Stimulated activated CD8-positive, alpha-beta memory T cell treated with anti-CD3 and anti-CD28 coated beads, Interleukin-4, amount 100 ng/mL, for 4 hours (primary cell): ENCODE data around the gene CXADR.
"Not testable (repeated sequence)": the region's sequence is repeated elsewhere in the genome, so short reads cannot be mapped to it uniquely, and the experiment has no call there.

Experiments used
- DNase-seq, 2 donors: peaks; one replicate each; pipeline ENCODE4 v3.0.0-alpha.2; 2020; ENCODE audit warnings: low read depth in 2 of 2, low spot score in 1 of 2

CXADR gene

GRCh38 chr21:17501107-17502006 is 11.5 kb upstream of the CXADR start:
- no peak for DNase-seq

DNA sequence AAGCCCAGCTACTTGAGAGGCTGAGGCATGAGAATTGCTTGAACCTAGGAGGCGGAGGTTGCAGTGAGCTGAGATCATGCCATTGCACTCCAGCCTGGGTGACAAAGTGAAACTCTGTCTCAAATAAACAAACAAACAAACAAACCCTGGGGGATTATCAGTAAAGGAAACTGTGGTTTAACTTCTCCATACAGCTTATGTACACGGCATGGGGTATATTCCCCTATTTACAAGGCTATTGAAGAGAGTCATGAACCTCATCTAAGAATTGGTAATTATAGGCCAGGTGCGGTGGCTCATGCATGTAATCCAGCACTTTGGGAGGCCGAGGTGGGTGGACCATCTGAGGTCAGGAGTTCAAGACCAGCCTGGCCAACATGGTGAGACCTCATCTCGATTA is 9.9 kb upstream of the CXADR start:
- not testable (repeated sequence) for DNase-seq

GRCh38 chr21:17506951-17507350 is 5.9 kb upstream of the CXADR start:
- DNase-seq = no peak

DNA sequence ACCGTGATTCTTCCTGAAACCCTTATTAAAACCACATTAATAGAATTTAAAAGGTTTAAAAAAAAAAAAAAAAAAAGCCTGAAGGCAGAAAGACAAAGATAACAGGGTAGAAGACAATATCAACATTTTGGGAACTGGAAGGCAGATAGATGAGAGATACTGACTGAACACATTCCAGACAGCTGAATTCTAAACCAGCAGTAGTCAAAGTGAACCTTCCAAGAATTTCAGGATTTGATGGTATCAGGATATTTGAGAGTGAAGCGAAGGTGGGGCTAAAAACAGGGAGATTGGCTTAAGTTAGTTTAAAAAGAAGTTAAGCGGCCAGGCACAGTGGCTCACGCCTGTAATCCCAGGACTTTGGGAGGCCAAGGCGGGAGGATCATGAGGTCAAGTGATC is 5.3 kb upstream of the CXADR start:
- no peak for DNase-seq

- no peak for DNase-seq
Observed at GRCh38 chr21:17513214-17514123, 626 bp downstream of the CXADR start.

- DNase-seq = no peak
Observed at GRCh38 chr21:17514124-17514845, 1.4 kb downstream of the CXADR start.

DNA sequence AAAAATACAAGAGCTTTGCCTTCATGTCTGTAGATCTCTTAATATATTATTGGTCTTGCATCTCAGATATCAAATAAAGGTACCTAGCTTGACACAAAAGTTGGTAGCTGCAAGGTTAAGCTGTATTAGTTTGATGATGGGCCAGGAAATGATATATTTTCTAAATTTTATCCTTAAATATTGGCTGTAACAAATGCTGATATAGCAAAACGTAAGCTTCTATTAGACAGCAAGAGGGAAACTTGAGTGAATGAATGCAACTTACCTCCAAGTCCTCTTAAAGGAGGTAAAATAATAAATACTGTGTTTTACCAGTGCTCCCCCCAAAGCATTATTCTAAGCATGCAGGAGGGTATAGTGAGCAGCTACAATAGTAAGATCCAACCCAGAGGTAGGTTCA is 4.2 kb downstream of the CXADR start:
- not testable (repeated sequence) for DNase-seq

GRCh38 chr21:17519208-17519738 is 6.4 kb downstream of the CXADR start:
- DNase-seq = no peak

DNA sequence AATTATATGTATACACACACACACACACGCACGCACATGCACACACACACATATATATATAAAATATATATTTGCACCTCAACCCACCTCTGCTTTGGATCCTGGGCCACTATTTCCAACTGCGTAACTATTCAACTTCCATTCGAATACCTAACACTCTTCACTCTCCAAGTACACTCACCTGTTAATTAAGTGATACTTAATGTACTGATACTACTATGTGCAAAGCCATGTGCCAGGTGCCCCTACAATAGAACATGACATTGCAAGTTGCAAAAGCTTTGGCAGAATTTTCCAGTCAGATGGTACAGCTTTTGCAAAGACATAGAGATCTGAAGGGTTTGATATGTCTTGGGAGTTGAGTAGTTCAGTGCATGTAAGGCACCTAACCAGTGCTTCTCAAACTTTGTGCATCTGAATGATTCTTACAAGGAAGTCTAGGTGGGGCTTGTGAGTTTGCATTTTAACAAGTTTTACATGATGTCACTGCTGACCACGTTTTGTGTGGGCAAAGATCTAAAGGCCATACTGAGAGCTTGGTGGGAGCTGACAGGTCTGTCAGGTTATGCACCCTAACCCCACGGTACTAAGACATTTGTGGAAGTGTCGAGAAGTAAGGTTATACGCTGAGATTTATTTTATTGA is 7.2 kb downstream of the CXADR start:
- no peak for DNase-seq

DNA sequence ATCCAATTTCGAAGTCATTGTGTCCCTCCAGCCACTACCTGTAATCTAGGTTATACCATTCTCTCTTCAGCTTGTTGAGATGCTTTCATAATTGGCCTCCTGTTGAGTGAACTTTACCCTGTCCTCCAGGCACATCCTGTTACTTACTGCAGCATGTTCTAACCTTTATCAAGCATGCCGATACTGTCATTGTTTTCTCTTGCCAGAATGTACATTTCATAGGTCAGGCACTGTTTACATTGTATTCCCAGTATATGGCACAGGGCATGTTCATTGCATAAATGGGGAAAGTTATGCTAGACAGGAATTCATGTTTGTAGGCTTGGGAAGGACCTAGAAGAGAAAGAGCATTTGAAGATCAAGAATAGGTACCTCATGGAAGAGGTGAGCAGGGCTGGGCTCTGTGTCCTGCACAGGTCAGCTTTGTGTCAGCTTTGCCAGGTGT is 10.2 kb downstream of the CXADR start:
- DNase-seq = no peak

- not testable (repeated sequence) for DNase-seq
Observed at GRCh38 chr21:17523979-17524494, 11.2 kb downstream of the CXADR start.

DNA sequence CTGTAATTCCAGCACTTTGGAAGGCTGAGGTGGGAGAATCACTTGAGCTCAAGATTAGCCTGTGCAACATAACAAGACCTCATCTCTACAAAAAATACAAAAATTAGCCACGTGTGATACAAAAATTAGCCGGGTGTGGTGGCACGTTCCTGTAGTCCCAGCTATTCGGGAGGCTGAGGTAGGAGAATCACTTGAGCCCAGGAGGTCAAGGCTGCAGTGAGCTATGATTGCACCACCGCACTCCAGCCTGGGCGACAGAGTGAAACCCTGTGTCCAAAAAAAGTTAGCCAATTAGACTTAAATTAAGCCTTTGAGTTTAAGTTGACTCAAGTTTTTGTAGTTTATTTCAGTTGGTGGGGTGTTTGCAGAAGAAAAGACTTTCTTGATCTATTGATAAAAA is 11.8 kb downstream of the CXADR start:
- DNase-seq = no peak

GRCh38 chr21:17526776-17527175 is 13.9 kb downstream of the CXADR start:
- no peak for DNase-seq

DNA sequence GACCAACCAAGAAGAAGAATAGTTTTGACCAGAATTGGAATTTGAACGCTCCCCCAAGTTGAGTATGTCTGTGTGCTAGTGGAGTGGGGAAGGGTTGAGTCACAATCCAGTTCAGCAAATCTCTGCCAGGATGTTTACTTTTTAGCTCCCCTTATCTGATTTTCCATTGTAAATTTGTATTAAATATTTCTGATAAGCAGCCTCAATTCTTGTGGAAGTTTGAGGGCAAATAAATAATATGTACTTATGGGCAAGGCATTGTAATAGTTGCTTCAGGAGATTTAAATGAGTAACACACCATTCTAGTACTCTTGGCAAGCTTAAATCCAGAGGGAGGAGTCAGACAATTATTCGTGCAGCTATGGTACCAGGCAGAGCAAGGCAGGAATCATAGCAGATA is 14.4 kb downstream of the CXADR start:
- DNase-seq = no peak

DNA sequence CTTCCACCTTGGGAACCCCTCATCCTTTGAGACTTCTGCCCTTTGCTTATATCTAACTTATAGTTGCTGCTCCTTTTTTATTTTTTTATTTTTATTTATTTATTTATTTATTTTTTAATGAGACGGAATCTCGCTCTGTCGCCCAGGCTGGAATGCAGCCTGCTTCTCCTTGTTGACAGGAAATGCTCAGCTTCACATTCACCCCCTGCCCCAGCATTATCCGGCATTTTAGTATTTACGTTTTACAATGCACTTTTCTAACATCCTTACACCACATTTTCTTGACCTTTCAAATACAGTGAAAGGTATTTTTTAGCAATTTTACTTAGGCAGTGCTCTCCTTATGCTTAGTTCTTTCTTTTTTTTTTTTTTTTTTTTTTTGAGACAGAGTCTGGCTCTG is 14.9 kb downstream of the CXADR start:
- no peak for DNase-seq

GRCh38 chr21:17529648-17530047 is 16.8 kb downstream of the CXADR start:
- DNase-seq = no peak

GRCh38 chr21:17532292-17532691 is 19.4 kb downstream of the CXADR start:
- DNase-seq = no peak

DNA sequence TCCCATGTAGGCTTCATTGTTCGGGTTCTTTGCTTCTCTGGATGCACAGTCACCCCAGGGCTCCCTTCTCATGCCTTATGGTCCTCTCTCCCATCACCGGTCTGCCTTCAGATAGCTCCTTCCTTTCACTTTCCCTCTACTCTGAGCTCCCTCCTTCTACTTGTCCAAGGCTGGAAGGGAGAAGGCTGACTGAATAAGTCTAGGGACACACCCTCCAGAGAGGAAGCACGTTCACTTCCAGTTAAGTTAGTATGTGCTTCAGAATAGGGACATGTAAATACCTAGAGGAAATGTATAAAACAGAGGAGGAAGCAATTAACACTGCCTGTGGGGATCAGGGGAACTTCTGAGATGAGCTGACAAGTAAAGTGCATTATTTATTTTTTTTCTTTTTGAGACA is 23.5 kb downstream of the CXADR start:
- no peak for DNase-seq

GRCh38 chr21:17537299-17537698 is 24.5 kb downstream of the CXADR start:
- DNase-seq = no peak

DNA sequence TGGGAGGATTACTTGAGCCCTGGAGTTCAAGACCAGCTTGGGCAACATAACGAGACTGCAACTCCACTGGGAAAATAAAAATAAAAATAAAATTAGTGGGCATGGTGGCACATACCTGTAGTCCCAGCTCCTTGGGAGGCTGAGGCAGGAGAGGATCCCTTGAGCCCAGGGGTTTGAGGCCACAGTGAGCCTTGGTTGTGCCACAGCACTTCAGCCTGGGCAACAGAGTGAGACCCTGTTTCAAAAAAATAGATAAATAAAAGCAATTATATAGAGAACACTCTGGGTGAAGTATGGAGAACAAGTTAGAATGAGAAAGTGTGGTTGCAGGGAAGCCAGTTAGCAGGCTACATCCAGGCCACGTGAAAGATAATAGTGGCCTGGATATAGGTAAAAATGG is 25.7 kb downstream of the CXADR start:
- no peak for DNase-seq
